SK-N-SH treated with all-trans-retinoic acid at 6 μM for 48 hours (cell line): ENCODE results near the gene ZFAND3.

Source experiments
- ATAC-seq: fragments of 200-7000 bp; cut with Tn5 transposase; 3 replicates; pipeline ENCODE4 v1.9.1; 2020; ENCODE audit warnings: mild to moderate bottlenecking, moderate library complexity
- ARNTL ChIP-seq: fragments of 450-650 bp; formaldehyde crosslinking; IDR thresholded peaks from 2 replicates; pipeline ENCODE4 v1.5.0; 2020; ENCODE audit warnings: low read depth, mild to moderate bottlenecking, moderate library complexity, borderline replicate concordance
- BACH2 ChIP-seq: fragments of 250-450 bp; sonication (Bioruptor Pico); IDR thresholded peaks from 2 replicates; pipeline ENCODE4 v1.9.0; 2021; ENCODE audit warnings: mild to moderate bottlenecking, borderline replicate concordance
- CREB5 ChIP-seq: fragments of 250-450 bp; sonication (Bioruptor Pico); IDR thresholded peaks from 2 replicates; pipeline ENCODE4 v1.5.1; 2020; ENCODE audit warnings: low read depth, mild to moderate bottlenecking, moderate library complexity
- CSDC2 ChIP-seq: fragments of 250-450 bp; sonication (Bioruptor Pico); IDR thresholded peaks from 2 replicates; pipeline ENCODE4 v1.5.0; 2020; ENCODE audit warnings: mild to moderate bottlenecking, moderate library complexity
- CSRNP3 ChIP-seq: fragments of 250-450 bp; sonication (Bioruptor Pico); IDR thresholded peaks from 2 replicates; pipeline ENCODE4 v1.5.1; 2021; ENCODE audit warnings: mild to moderate bottlenecking, moderate library complexity
- ESRRG ChIP-seq: fragments of 250-450 bp; sonication (Bioruptor Pico); IDR thresholded peaks from 2 replicates; pipeline ENCODE4 v1.6.1; 2021; ENCODE audit warnings: mild to moderate bottlenecking
- GLIS3 ChIP-seq: fragments of 250-450 bp; sonication (Bioruptor Pico); IDR thresholded peaks from 2 replicates; pipeline ENCODE4 v1.5.0; 2020; ENCODE audit warnings: mild to moderate bottlenecking, moderate library complexity
- ISL1 ChIP-seq: fragments of 250-450 bp; sonication (Bioruptor Pico); IDR thresholded peaks from 2 replicates; pipeline ENCODE4 v2.1.2; 2022; ENCODE audit warnings: mild to moderate bottlenecking, moderate library complexity
- PATZ1 ChIP-seq: fragments of 250-450 bp; sonication (Bioruptor Pico); IDR thresholded peaks from 2 replicates; pipeline ENCODE4 v1.8.0; 2020; ENCODE audit warnings: mild to moderate bottlenecking, moderate library complexity, borderline replicate concordance
- POU6F1 ChIP-seq: fragments of 250-450 bp; sonication (Bioruptor Pico); IDR thresholded peaks from 2 replicates; pipeline ENCODE4 v1.8.0; 2021; ENCODE audit warnings: low read depth, mild to moderate bottlenecking, moderate library complexity, borderline replicate concordance
- PPARA ChIP-seq: fragments of 250-450 bp; sonication (Bioruptor Pico); IDR thresholded peaks from 2 replicates; pipeline ENCODE4 v1.5.0; 2020; ENCODE audit warnings: mild to moderate bottlenecking, borderline replicate concordance
- RARB ChIP-seq: fragments of 250-450 bp; sonication (Bioruptor Pico); IDR thresholded peaks from 2 replicates; pipeline ENCODE4 v1.8.0; 2021; ENCODE audit warnings: mild to moderate bottlenecking, moderate library complexity
- SNAI2 ChIP-seq: fragments of 250-450 bp; sonication (Bioruptor Pico); IDR thresholded peaks from 2 replicates; pipeline ENCODE4 v1.5.0; 2020; ENCODE audit warnings: mild to moderate bottlenecking, moderate library complexity
- TOX ChIP-seq: fragments of 250-450 bp; sonication (Bioruptor Pico); IDR thresholded peaks from 2 replicates; pipeline ENCODE4 v1.8.0; 2021; ENCODE audit warnings: mild to moderate bottlenecking, moderate library complexity, borderline replicate concordance
- TSHZ2 ChIP-seq: fragments of 250-450 bp; sonication (Bioruptor Pico); IDR thresholded peaks from 2 replicates; pipeline ENCODE4 v1.5.0; 2020; ENCODE audit warnings: mild to moderate bottlenecking, moderate library complexity
- ZC3H10 ChIP-seq: fragments of 250-450 bp; sonication (Bioruptor Pico); IDR thresholded peaks from 2 replicates; pipeline ENCODE4 v1.5.1; 2021; ENCODE audit warnings: mild to moderate bottlenecking, moderate library complexity
- ZFP3 ChIP-seq: fragments of 250-450 bp; sonication (Bioruptor Pico); IDR thresholded peaks from 2 replicates; pipeline ENCODE4 v1.5.0; 2020; ENCODE audit warnings: mild to moderate bottlenecking, moderate library complexity
- ZFP30 ChIP-seq: fragments of 450-650 bp; formaldehyde crosslinking; IDR thresholded peaks from 2 replicates; pipeline ENCODE4 v1.5.0; 2022; ENCODE audit warnings: mild to moderate bottlenecking, moderate library complexity
- ZNF565 ChIP-seq: fragments of 450-650 bp; formaldehyde crosslinking; conservative IDR thresholded peaks from 2 replicates; pipeline ENCODE4 v1.5.0; 2020; ENCODE audit warnings: low read depth, mild to moderate bottlenecking, moderate library complexity
- ZNF70 ChIP-seq: fragments of 450-650 bp; formaldehyde crosslinking; IDR thresholded peaks from 2 replicates; pipeline ENCODE4 v1.5.0; 2020; ENCODE audit warnings: mild to moderate bottlenecking, moderate library complexity
- ZNF8 ChIP-seq: fragments of 450-650 bp; formaldehyde crosslinking; IDR thresholded peaks from 2 replicates; pipeline ENCODE4 v1.5.0; 2020; ENCODE audit warnings: mild to moderate bottlenecking, moderate library complexity

ZFAND3 gene

GRCh38 chr6:38166411-38167240, 347.1 kb downstream of the ZFAND3 start:
- TF ChIP-seq GLIS3 (CRISPR knock-in tag) (no peak), ZNF565 (CRISPR knock-in tag) (no peak), CSRNP3 (CRISPR knock-in tag) (no peak), ZC3H10 (CRISPR knock-in tag) (no peak), ZFP30 (no peak), CSDC2 (CRISPR knock-in tag) (no peak), ZFP3 (no peak), TSHZ2 (no peak), BACH2 (no peak)
- no peak for ATAC-seq

GRCh38 chr6:38167598-38167997, 348.1 kb downstream of the ZFAND3 start:
- TF ChIP-seq SNAI2 (no peak), CSRNP3 (CRISPR knock-in tag) (no peak), BACH2 (no peak), CREB5 (CRISPR knock-in tag) (no peak), ZNF8 (no peak)

GRCh38 chr6:38168126-38168525, 348.6 kb downstream of the ZFAND3 start:
- TF ChIP-seq TOX (CRISPR knock-in tag), result no peak
- TF ChIP-seq TSHZ2, result no peak
- no peak for TF ChIP-seq PPARA (CRISPR knock-in tag)
- TF ChIP-seq CSRNP3 (CRISPR knock-in tag), result no peak
- TF ChIP-seq ESRRG, result no peak
- TF ChIP-seq ZFP30, result no peak
- no peak for TF ChIP-seq RARB
- no peak for TF ChIP-seq ZFP3
- TF ChIP-seq ZC3H10 (CRISPR knock-in tag), result no peak
- no peak for TF ChIP-seq ZNF70
- no peak for TF ChIP-seq POU6F1
- no peak for TF ChIP-seq PATZ1 (CRISPR knock-in tag)
- no peak for TF ChIP-seq BACH2
- no peak for TF ChIP-seq ISL1
- no peak for TF ChIP-seq GLIS3 (CRISPR knock-in tag)
- no peak for TF ChIP-seq ARNTL (CRISPR knock-in tag)
- no peak; the same call in 2 of the 3 replicates for ATAC-seq

More at GRCh38 chr6:38167598-38167997, 348.1 kb downstream of the ZFAND3 start:
- ATAC-seq, result no peak
